Activated CD4-positive, alpha-beta T cell treated with anti-CD3 and anti-CD28 coated beads, Interleukin-2, amount 10 ng/mL, durations not matched to agents 7 days and 5 days (primary cell): ENCODE measurements around the gene SDHB. TPM values are rescaled to one million over a fixed set of nuclear protein-coding genes. Genes with fewer than 3 reads are reported as not detected.

Experiments
- CTCF ChIA-PET: fragments of 350-600 bp; sonication (Branson Sonifier 250); formaldehyde crosslinking; loops from one replicate; lab custom pipeline; 2021; ENCODE audit warnings: antibody characterized with exemption; lab: Charles Lee
- POLR2A ChIA-PET: fragments of 350-600 bp; sonication (Branson Sonifier 250); formaldehyde crosslinking; loops from one replicate; lab custom pipeline; 2021; ENCODE audit warnings: antibody characterized with exemption; lab: Charles Lee
- DNase-seq: peaks from one replicate; pipeline ENCODE4 v3.0.0-alpha.2; 2020
- H3K27ac Mint-ChIP-seq: one replicate; pipeline ENCODE4 v1.8.0; 2021; ENCODE audit warnings: mild to moderate bottlenecking, moderate library complexity, mixed read lengths
- H3K27me3 Mint-ChIP-seq: one replicate; pipeline ENCODE4 v1.8.0; 2021; ENCODE audit warnings: mixed read lengths
- H3K36me3 Mint-ChIP-seq: one replicate; pipeline ENCODE4 v1.8.0; 2021; ENCODE audit warnings: low read depth, mixed read lengths
- H3K4me1 Mint-ChIP-seq: one replicate; pipeline ENCODE4 v1.8.0; 2021; ENCODE audit warnings: mixed read lengths
- H3K4me3 Mint-ChIP-seq: one replicate; pipeline ENCODE4 v1.8.0; 2021; ENCODE audit warnings: mild to moderate bottlenecking, moderate library complexity, mixed read lengths
- H3K9me3 Mint-ChIP-seq: one replicate; pipeline ENCODE4 v1.8.0; 2021; ENCODE audit warnings: mixed read lengths
- total RNA-seq, 2 experiments: library from RNA; stranded (reverse); gene quantifications; one replicate each; pipeline ENCODE4 v1.2.3, GENCODE V29; 2021

Gene SDHB
- total RNA-seq, 2 experiments from 2014 or later, result 77.7 to 82.8 TPM

DNA sequence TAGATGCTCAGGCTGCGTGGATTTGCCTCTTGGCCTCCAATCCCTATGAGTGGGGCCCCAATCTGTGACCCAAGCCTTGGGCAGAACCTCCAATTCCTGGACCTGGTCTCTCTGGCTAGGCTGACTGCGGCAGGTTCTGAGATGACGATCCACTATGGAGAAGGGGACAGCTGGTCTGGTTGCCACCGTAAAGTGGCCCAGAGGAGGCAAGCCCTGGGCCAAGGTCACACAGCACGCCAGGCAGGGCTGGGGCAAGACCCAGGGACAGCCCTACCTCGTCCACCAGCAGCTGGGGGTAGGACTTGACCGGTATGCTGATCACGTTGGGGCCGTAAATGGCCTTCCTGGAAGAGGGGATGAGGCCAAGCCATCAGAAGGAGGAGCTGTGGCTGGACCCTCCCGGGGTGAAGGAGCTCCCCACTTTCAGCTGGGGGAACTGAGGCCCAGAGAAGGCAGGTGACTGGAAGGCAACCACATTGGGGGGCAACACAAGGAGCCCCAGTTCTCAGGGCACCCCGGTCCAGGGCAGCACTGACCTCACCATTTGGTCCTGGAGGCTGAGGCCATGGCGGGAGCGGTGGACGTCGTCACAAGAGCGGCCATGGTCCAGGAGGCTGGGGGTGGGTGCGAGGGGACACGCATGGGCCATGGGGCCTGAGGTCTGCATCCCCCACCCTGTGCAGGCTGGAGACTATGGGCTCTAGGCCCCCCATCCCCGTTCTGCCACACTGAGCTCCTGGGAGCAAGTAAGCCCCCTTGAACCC lies 51.9 kb downstream of the SDHB start:
- Mint-ChIP-seq H3K27ac (no peak overlapping the region), H3K9me3 (no peaks in the 10 kb centered on the region), H3K27me3 (no peaks in the 10 kb centered on the region), H3K36me3 (peaks cover 17% of the 10 kb centered on the region), H3K4me1 (no peaks in the 10 kb centered on the region), H3K4me3 (no peak overlapping the region)
- ChIA-PET CTCF (interaction anchor here (0.6 to 2.9 kb wide), 2 partner anchors 12 to 381 kb away, joined by 3 to 11 read pairs; no protein-coding TSS in a partner anchor), POLR2A (no interaction called here)
- DNase-seq, result no peak

DNA sequence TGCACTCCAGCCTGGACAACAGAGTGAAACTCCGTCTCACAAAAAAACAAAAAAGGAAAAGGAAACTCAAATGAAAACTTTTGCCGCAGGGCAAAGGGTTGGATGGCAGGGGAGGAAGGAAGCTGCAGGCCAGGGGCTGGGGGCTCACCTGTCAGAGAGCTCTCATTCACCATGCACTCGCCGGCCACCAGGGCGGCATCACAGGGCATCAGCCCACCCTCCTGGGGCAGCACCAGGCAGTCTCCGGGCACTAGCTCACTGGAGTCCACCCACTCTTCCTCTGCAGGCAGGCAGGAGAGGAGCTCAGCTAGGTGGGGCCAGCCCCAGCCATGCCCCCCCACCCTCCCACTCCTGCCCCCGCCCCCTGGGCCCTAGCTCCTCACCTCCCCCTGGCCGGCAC lies 54.0 kb downstream of the SDHB start:
- Mint-ChIP-seq H3K27ac (no peak overlapping the region), H3K4me3 (no peak overlapping the region), H3K4me1 (no peaks in the 10 kb centered on the region), H3K9me3 (no peaks in the 10 kb centered on the region), H3K36me3 (peaks cover 19% of the 10 kb centered on the region), H3K27me3 (no peaks in the 10 kb centered on the region)
- POLR2A ChIA-PET, result no interaction called here
- no peak for DNase-seq
- CTCF ChIA-PET, result interaction anchor here (1.1 kb wide), 1 partner anchor 14 kb away, joined by 5 read pairs; no protein-coding TSS in a partner anchor

DNA sequence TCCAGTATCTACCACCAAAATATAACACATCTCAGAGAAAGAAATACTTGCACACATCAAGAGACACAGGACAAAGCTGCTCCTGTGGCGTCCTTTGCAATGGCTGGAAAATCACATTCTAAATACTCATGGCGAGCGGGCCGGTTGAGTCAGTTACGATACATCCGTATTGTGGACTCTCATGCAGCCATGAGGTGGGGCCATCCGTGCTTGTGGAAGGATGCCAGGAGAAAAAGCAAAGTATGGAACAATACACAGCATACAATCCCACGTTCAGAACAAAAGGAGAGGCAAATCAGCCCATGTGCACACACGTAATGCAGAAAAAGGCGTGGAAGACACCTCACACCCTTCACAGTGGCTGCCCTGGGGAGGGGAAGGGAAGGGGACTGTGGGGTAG lies 55.2 kb downstream of the SDHB start:
- no peak overlapping the region for H3K27ac Mint-ChIP-seq
- no peaks in the 10 kb centered on the region for H3K27me3 Mint-ChIP-seq
- H3K4me3 Mint-ChIP-seq, result no peak overlapping the region
- H3K36me3 Mint-ChIP-seq, result peaks cover 13% of the 10 kb centered on the region
- POLR2A ChIA-PET, result no interaction called here
- no peak for DNase-seq
- H3K9me3 Mint-ChIP-seq, result no peaks in the 10 kb centered on the region
- CTCF ChIA-PET, result no interaction called here
- no peaks in the 10 kb centered on the region for H3K4me1 Mint-ChIP-seq

DNA sequence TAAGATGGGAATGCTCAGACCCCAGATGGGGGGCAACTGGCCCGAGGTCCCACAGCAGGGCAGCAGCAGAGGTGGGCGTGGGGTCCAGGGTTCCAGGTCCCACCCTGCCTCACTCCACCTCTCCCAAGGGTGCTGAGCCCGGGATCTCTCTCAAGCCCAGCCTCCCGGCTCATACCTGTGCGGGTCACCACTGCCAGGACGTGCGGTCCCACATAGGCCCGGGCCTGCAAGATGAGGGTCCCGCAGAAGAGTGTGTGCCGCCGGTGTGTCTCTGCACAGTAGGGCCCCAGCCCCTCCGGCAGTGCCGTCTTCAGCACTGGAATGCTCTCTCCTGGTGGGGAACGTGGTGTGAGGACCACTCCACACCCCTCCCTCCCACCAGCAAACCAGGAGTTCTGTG lies 57.0 kb downstream of the SDHB start:
- no peak overlapping the region for H3K27ac Mint-ChIP-seq
- no peaks in the 10 kb centered on the region for H3K27me3 Mint-ChIP-seq
- no peak for DNase-seq
- no peaks in the 10 kb centered on the region for H3K4me1 Mint-ChIP-seq
- H3K36me3 Mint-ChIP-seq, result peaks cover 12% of the 10 kb centered on the region
- H3K4me3 Mint-ChIP-seq, result no peak overlapping the region
- ChIA-PET CTCF (interaction anchor here (1.4 kb wide), 1 partner anchor 11 kb away, joined by 3 read pairs; no protein-coding TSS in a partner anchor), POLR2A (no interaction called here)
- H3K9me3 Mint-ChIP-seq, result no peaks in the 10 kb centered on the region

DNA sequence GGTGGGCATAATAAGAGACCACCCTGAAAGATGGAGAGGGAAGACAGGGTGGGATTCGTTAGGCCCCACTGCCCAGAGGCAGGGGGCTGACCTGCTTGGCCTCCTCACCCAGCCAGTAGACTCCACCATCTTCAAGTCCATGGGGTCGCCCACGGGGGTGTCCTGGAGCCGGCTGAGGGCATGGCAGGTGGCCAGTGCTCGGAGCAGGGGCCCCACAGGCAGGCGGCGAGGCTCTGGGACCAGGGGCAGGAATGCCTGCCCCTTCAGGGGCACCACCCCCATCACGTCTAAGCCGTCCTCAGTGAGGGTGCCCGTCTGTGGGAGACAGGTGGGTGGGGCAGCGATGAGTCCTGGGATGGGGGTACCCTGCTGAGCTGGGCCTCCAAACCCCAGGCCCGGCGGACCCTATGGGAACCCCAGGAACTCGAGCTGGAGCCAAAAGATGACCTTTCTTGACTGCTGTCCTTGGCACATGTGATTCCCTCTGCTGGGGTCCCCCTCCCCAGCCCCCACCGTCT lies 60.3 kb downstream of the SDHB start:
- CTCF ChIA-PET, result interaction anchor here (2.0 kb wide), 1 partner anchor 13 kb away, joined by 5 read pairs; the partner anchor contains the start of gene MFAP2
- Mint-ChIP-seq H3K4me1 (no peaks in the 10 kb centered on the region), H3K9me3 (no peaks in the 10 kb centered on the region), H3K4me3 (no peak overlapping the region), H3K36me3 (peaks cover 5% of the 10 kb centered on the region), H3K27ac (no peak overlapping the region), H3K27me3 (no peaks in the 10 kb centered on the region)
- DNase-seq, result no peak
- POLR2A ChIA-PET, result no interaction called here

DNA sequence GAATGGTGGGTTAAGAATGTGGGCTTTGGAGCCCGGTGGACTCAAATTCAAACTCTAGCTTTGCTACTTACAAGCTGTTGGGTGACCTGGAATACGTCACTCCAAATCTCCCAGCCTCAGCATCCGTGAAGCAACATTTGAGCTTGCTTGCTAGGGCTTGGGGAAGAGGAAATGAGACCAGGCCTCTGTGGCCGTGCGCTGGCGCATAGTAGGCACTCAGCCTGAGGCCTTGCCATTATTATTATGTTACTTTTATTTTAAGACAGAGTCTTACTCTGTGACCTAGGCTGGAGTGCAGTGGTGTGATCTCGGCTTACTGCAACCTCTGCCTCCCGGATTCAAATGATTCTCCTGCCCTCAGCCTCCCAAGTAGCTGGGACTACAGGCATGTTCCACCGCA lies 61.2 kb downstream of the SDHB start:
- DNase-seq, result no peak
- no peak overlapping the region for H3K4me3 Mint-ChIP-seq
- ChIA-PET POLR2A (no interaction called here), CTCF (interaction anchor here (1.1 to 2.0 kb wide), 2 partner anchors 8 to 13 kb away, joined by 3 to 5 read pairs; partner anchors contain the start of gene MFAP2)
- no peak overlapping the region for H3K27ac Mint-ChIP-seq
- no peaks in the 10 kb centered on the region for H3K27me3 Mint-ChIP-seq
- H3K36me3 Mint-ChIP-seq, result peaks cover 2% of the 10 kb centered on the region
- H3K9me3 Mint-ChIP-seq, result no peaks in the 10 kb centered on the region
- H3K4me1 Mint-ChIP-seq, result no peaks in the 10 kb centered on the region

DNA sequence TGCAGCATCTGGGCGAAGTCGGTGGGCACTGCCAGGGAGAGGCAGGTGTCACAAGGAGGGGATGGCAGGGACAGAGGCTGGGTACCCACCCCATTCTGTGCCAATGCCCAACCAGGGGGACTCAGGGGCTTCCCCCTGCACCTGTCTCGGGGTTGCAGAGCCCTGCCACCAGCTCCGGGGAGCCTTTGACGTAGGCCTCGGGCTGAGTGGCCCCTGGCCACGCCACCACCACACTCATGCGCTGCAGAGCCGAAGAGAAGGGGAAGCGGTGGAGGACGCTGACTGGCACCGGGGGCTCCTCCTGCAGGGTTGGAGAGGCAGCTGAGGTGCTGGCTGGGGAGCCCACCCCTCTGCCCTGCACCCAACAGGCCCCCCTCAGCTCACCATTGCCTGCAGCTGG lies 61.7 kb downstream of the SDHB start:
- Mint-ChIP-seq H3K4me3 (no peak overlapping the region), H3K9me3 (no peaks in the 10 kb centered on the region), H3K27me3 (no peaks in the 10 kb centered on the region), H3K36me3 (peaks cover 2% of the 10 kb centered on the region), H3K27ac (no peak overlapping the region), H3K4me1 (no peaks in the 10 kb centered on the region)
- DNase-seq, result no peak
- POLR2A ChIA-PET, result no interaction called here
- CTCF ChIA-PET, result interaction anchor here (1.1 to 2.0 kb wide), 2 partner anchors 9 to 12 kb away, joined by 3 to 5 read pairs; partner anchors contain the start of gene MFAP2

DNA sequence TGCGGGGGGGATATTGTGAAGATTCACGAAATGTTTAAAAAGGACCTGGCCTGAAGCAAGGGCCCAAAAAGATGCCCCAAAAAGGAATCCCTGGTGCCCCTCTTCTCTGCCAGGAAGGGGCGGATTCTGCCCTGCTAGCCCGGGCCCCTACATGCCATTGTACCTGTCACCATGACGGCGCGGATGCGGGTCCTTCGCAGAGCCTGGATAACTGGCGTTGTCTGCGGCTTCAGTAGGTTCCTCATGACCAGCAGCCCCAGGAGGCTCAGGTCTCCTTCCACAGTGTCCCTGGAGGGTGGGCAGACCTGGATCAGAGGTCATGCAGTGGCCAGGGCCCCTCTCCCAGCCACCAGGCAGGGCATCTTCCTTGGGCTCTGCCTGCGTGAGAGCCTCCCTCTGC lies 62.3 kb downstream of the SDHB start:
- DNase-seq, result no peak
- H3K4me3 Mint-ChIP-seq, result no peak overlapping the region
- ChIA-PET CTCF (interaction anchor here (2.0 to 2.9 kb wide), 2 partner anchors 11 to 12 kb away, joined by 5 to 11 read pairs; partner anchors contain the start of gene MFAP2), POLR2A (no interaction called here)
- peaks cover 2% of the 10 kb centered on the region for H3K36me3 Mint-ChIP-seq
- H3K4me1 Mint-ChIP-seq, result no peaks in the 10 kb centered on the region
- no peak overlapping the region for H3K27ac Mint-ChIP-seq
- no peaks in the 10 kb centered on the region for H3K9me3 Mint-ChIP-seq
- no peaks in the 10 kb centered on the region for H3K27me3 Mint-ChIP-seq

DNA sequence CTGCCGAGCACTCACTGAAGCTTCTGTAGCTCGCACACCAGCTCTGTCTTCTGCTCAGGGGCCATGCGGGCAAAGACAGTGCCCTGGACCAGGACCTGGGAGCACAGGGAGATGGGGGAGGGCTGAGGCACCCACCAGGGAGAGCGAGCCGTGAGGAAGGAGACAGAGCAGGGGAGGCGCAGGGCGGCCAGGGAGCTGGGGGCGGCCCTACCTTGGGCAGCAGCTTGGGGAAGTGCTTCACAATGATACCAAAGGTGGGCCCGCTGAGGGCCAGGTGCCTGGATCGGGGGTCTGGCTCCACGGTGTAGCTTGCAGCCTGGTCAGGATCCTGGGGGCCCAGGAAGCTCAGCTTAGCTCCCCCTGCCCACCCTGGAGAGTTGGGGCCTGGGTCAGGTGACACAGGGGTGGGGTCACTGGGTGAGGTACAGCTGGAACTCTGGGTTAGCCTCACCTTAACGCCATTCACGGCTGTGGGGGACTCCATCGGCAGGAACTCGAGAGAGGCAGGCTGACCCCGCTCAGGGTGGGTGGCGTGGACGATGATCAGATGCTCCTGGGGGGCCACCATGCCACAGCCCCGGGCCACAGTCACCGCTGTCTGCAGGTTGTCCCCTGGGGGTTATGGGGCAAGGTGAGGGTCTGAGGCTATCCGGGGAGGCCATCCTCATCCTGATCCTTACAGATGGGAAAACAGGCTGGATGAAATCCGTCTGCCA lies 64.0 kb downstream of the SDHB start:
- H3K27ac Mint-ChIP-seq, result no peak overlapping the region
- no peaks in the 10 kb centered on the region for H3K36me3 Mint-ChIP-seq
- ChIA-PET POLR2A (no interaction called here), CTCF (interaction anchor here (0.7 to 2.9 kb wide), 2 partner anchors 13 to 38 kb away, joined by 3 to 11 read pairs; no protein-coding TSS in a partner anchor)
- no peaks in the 10 kb centered on the region for H3K27me3 Mint-ChIP-seq
- no peaks in the 10 kb centered on the region for H3K4me1 Mint-ChIP-seq
- no peaks in the 10 kb centered on the region for H3K9me3 Mint-ChIP-seq
- no peak for DNase-seq
- H3K4me3 Mint-ChIP-seq, result no peak overlapping the region

DNA sequence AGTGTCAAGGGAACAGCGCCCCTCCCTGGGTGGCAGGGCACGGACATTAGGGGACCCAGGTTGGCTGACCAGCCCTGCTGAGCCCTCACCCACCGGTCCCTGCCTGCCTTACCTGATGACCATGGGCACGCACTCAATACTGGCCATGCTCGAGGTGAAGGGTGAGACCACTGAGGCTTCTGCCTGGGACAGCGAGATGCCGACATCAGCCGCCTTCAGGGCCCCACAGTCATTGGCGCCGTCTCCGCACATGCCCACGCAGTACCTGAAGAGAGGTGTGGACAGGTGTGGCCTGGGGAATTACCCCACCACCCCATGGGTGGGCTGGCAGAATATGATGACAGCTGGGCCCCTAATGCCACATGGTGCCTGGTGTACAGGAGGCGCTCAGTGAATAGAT lies 65.6 kb downstream of the SDHB start:
- ChIA-PET CTCF (interaction anchor here (1.9 kb wide), 1 partner anchor 28 kb away, joined by 8 read pairs; no protein-coding TSS in a partner anchor), POLR2A (no interaction called here)
- H3K4me1 Mint-ChIP-seq, result no peaks in the 10 kb centered on the region
- H3K9me3 Mint-ChIP-seq, result no peaks in the 10 kb centered on the region
- no peak overlapping the region for H3K27ac Mint-ChIP-seq
- H3K36me3 Mint-ChIP-seq, result no peaks in the 10 kb centered on the region
- H3K27me3 Mint-ChIP-seq, result peaks cover 3% of the 10 kb centered on the region
- no peak for DNase-seq
- no peak overlapping the region for H3K4me3 Mint-ChIP-seq

DNA sequence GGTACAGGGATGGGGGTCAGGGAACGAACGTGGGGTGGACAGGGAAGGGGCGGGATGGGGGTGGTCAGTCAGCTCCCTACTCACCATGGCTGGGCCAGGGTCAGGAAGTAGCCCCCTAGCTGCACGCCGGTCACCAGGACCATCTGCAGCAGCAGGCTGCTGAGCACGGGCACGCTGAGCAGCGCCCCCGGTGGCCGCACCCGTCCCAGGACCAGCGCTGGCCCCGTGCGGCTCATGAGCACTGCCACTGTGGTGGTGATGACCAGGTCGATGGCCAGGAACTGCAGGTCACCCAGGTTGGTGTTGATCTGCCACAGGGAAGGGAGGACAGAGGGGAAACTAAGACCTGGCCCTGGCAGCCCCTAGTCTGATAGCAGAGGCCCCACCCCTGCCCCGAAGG lies 66.9 kb downstream of the SDHB start:
- no peaks in the 10 kb centered on the region for H3K9me3 Mint-ChIP-seq
- POLR2A ChIA-PET, result no interaction called here
- H3K27ac Mint-ChIP-seq, result no peak overlapping the region
- no peaks in the 10 kb centered on the region for H3K36me3 Mint-ChIP-seq
- CTCF ChIA-PET, result interaction anchor here (1.9 kb wide), 1 partner anchor 26 kb away, joined by 8 read pairs; no protein-coding TSS in a partner anchor
- no peaks in the 10 kb centered on the region for H3K4me1 Mint-ChIP-seq
- no peak overlapping the region for H3K4me3 Mint-ChIP-seq
- peaks cover 10% of the 10 kb centered on the region for H3K27me3 Mint-ChIP-seq
- no peak for DNase-seq

DNA sequence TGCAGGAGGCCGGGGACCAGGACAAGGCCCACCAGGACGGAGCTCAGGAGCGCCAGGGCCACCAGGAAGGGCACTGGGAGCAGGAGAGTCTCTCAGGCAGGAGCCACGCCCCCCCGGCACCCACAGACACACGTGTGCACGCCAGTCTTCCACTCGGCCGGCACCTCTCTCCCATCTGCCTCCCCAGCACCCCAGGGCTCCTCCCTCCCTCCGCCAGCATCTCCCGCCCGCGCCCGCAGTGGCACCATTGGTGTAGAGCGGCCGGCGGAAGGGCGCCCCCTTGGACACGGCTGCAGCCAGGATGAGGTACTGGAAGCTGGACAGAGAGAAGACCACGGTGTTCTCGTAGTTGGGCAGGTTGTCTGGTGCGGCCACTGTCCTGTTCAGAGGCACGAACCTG lies 67.3 kb downstream of the SDHB start:
- Mint-ChIP-seq H3K9me3 (no peaks in the 10 kb centered on the region), H3K4me1 (no peaks in the 10 kb centered on the region), H3K27ac (no peak overlapping the region), H3K4me3 (no peak overlapping the region), H3K27me3 (peaks cover 13% of the 10 kb centered on the region), H3K36me3 (no peaks in the 10 kb centered on the region)
- ChIA-PET CTCF (interaction anchor here (0.9 to 1.9 kb wide), 3 partner anchors 10 to 26 kb away, joined by 3 to 8 read pairs (median 5); no protein-coding TSS in a partner anchor), POLR2A (no interaction called here)
- no peak for DNase-seq
